ENCODE measurements around the gene SLK.

SLK gene

GRCh38 chr10:104020020-104020419, 53.1 kb downstream of the SLK start:
- Histone ChIP-seq H3K4me3 (ENCODE audit: insufficient read depth, low read length, poor library complexity, severe bottlenecking) (no peak overlapping the region), H3K9me3 (ENCODE audit: insufficient read depth, low read length) (no peaks in the 10 kb centered on the region), H3K27me3 (ENCODE audit: low read length) (no peaks in the 10 kb centered on the region), H3K4me2 (ENCODE audit: low read depth, low read length, poor library complexity, severe bottlenecking) (no peak overlapping the region), H3K36me3 (ENCODE audit: low read length) (peaks cover 20% of the 10 kb centered on the region; the same call in 1 of the 2 replicates), H3K9me2 (replicated peaks; ENCODE audit: insufficient read depth, low read length) (no peaks in the 10 kb centered on the region), H3K79me2 (ENCODE audit: insufficient read depth, low read length) (no peaks in the 10 kb centered on the region), H3K27ac (ENCODE audit: low read depth, low read length) (no peak overlapping the region), H3F3A (ENCODE audit: insufficient read depth) (no peaks in the 10 kb centered on the region), H3K9ac (ENCODE audit: low read length) (no peak overlapping the region), H2AFZ (ENCODE audit: low read depth, low read length, severe bottlenecking) (no peak overlapping the region), H4K20me1 (ENCODE audit: low read depth, low read length) (no peaks in the 10 kb centered on the region)
- TF ChIP-seq CTCF (IDR thresholded peaks at IDR 0.05; ENCODE audit: insufficient read depth, low read length, poor library complexity, severe bottlenecking) (no peak), EZH2phosphoT487 (conservative IDR thresholded peaks at IDR 0.05; ENCODE audit: low read length) (no peak)

- Histone ChIP-seq H3K36me3 (ENCODE audit: low read length) (peaks cover 32% of the 10 kb centered on the region; the same call in 1 of the 2 replicates), H3K79me2 (ENCODE audit: insufficient read depth, low read length) (no peaks in the 10 kb centered on the region), H3K9ac (ENCODE audit: low read length) (no peak overlapping the region), H4K20me1 (ENCODE audit: low read depth, low read length) (no peaks in the 10 kb centered on the region), H3F3A (ENCODE audit: insufficient read depth) (no peaks in the 10 kb centered on the region), H3K9me3 (ENCODE audit: insufficient read depth, low read length) (no peaks in the 10 kb centered on the region), H3K4me3 (ENCODE audit: insufficient read depth, low read length, poor library complexity, severe bottlenecking) (no peak overlapping the region), H3K27ac (ENCODE audit: low read depth, low read length) (no peak overlapping the region), H3K27me3 (ENCODE audit: low read length) (no peaks in the 10 kb centered on the region), H3K4me2 (ENCODE audit: low read depth, low read length, poor library complexity, severe bottlenecking) (no peak overlapping the region), H2AFZ (ENCODE audit: low read depth, low read length, severe bottlenecking) (no peak overlapping the region), H3K9me2 (replicated peaks; ENCODE audit: insufficient read depth, low read length) (no peaks in the 10 kb centered on the region)
- TF ChIP-seq CTCF (IDR thresholded peaks at IDR 0.05; ENCODE audit: insufficient read depth, low read length, poor library complexity, severe bottlenecking) (no peak), EZH2phosphoT487 (conservative IDR thresholded peaks at IDR 0.05; ENCODE audit: low read length) (no peak)
Measured at GRCh38 chr10:104021246-104021645, 54.3 kb downstream of the SLK start.

DNA sequence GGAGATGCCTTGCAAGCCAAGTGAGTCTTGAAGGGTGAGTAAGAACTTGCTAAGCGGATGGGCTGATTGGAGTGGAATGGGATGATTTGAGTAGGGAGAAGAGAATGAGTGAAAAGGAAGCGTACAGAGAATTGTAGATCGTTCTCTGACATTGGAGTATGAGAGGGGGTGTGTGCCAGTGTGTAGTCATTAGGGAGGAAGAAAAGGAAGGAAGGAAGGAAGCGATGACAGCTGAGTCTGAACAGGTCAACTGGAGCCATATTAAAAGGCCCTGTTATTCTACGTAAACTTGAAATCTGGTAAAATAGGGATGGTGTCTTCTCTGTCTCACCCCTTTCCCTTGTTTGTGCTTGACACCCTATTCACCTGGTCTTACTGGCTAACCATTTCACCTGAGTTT, 55.1 kb downstream of the SLK start:
- TF ChIP-seq EZH2phosphoT487 (conservative IDR thresholded peaks at IDR 0.05; ENCODE audit: low read length) = no peak
- TF ChIP-seq CTCF (IDR thresholded peaks at IDR 0.05; ENCODE audit: insufficient read depth, low read length, poor library complexity, severe bottlenecking) = no peak
- no peak overlapping the region for H3K27ac ChIP-seq (ENCODE audit: low read depth, low read length)
- H4K20me1 ChIP-seq (ENCODE audit: low read depth, low read length) = no peaks in the 10 kb centered on the region
- H2AFZ ChIP-seq (ENCODE audit: low read depth, low read length, severe bottlenecking) = no peak overlapping the region
- H3F3A ChIP-seq (ENCODE audit: insufficient read depth) = no peaks in the 10 kb centered on the region
- H3K4me3 ChIP-seq (ENCODE audit: insufficient read depth, low read length, poor library complexity, severe bottlenecking) = no peak overlapping the region
- H3K9me2 ChIP-seq (replicated peaks; ENCODE audit: insufficient read depth, low read length) = no peaks in the 10 kb centered on the region
- no peaks in the 10 kb centered on the region for H3K27me3 ChIP-seq (ENCODE audit: low read length)
- H3K79me2 ChIP-seq (ENCODE audit: insufficient read depth, low read length) = no peaks in the 10 kb centered on the region
- H3K4me2 ChIP-seq (ENCODE audit: low read depth, low read length, poor library complexity, severe bottlenecking) = no peak overlapping the region
- H3K36me3 ChIP-seq (ENCODE audit: low read length) = peaks cover 36% of the 10 kb centered on the region; the same call in 1 of the 2 replicates
- no peaks in the 10 kb centered on the region for H3K9me3 ChIP-seq (ENCODE audit: insufficient read depth, low read length)
- no peak overlapping the region for H3K9ac ChIP-seq (ENCODE audit: low read length)
